B cell (primary cell): ENCODE measurements around the gene TYSND1. TPM values are rescaled to one million over a fixed set of nuclear protein-coding genes. Genes with fewer than 3 reads are reported as not detected.

Experiments
- ATAC-seq: fragments of 200-7000 bp; cut with Tn5 transposase; one replicate; pipeline ENCODE4 v1.10.0; 2021; ENCODE audit warnings: low read depth, mild to moderate bottlenecking, moderate number of reproducible peaks, moderate library complexity
- CTCF ChIA-PET: fragments of 350-600 bp; sonication (Branson Sonifier 250); formaldehyde crosslinking; loops from one replicate; lab custom pipeline; 2021; ENCODE audit warnings: antibody characterized with exemption, inconsistent platforms; lab: Charles Lee
- POLR2A ChIA-PET: fragments of 350-600 bp; sonication (Branson Sonifier 250); formaldehyde crosslinking; loops from one replicate; lab custom pipeline; 2021; ENCODE audit warnings: antibody characterized with exemption; lab: Charles Lee
- DNase-seq: peaks from one replicate; pipeline ENCODE4 v3.0.0; 2013
- H2AFZ ChIP-seq: 2 replicates; pipeline ENCODE4 v1.6.1; 2012; ENCODE audit warnings: mild to moderate bottlenecking, low read depth, low read length; ENCODE audit not compliant: insufficient read depth, poor library complexity, severe bottlenecking
- H3K27ac ChIP-seq, 2 donors: 1 replicate in 1 of 2; 2 replicates in 1 of 2; pipeline ENCODE4 v1.5.1; 2012 to 2013; ENCODE audit warnings: low read length in 2 of 2, mild to moderate bottlenecking in 2 of 2, moderate library complexity in 1 of 2
- H3K27me3 ChIP-seq, 4 experiments: fragments of 200-600 bp in 1 of 4; sonication (generic) in 1 of 4; replicated peaks in 1 of 4; 1 replicate in 2 of 4; 2 replicates in 2 of 4; pipeline versions ENCODE4 v1.6.1 to v1.7.0; 2013 to 2016; ENCODE audit warnings: low read length in 3 of 4, mild to moderate bottlenecking in 2 of 4, mixed read lengths in 1 of 4, moderate library complexity in 1 of 4; ENCODE audit not compliant: insufficient read depth in 4 of 4, control insufficient read depth in 3 of 4; ENCODE audit errors: control extremely low read depth in 1 of 4
- H3K36me3 ChIP-seq, 2 experiments: replicated peaks in 1 of 2; 1 replicate in 1 of 2; 2 replicates in 1 of 2; pipeline versions ENCODE4 v1.6.1 to v1.7.1; 2013; ENCODE audit warnings: low read length in 1 of 2; ENCODE audit not compliant: insufficient read depth in 2 of 2, control insufficient read depth in 1 of 2; ENCODE audit errors: control extremely low read depth in 1 of 2, extremely low read depth in 1 of 2
- H3K4me1 ChIP-seq, 2 donors: fragments of 200-600 bp in 1 of 2; sonication (generic) in 1 of 2; 1 replicate in 1 of 2; 2 replicates in 1 of 2; pipeline versions ENCODE4 v1.5.1 to v1.6.1; 2013 to 2017; ENCODE audit warnings: low read length in 2 of 2; ENCODE audit not compliant: control insufficient read depth in 2 of 2, insufficient read depth in 2 of 2
- H3K4me2 ChIP-seq: replicated peaks from 2 replicates; pipeline ENCODE3; 2012; ENCODE audit warnings: mild to moderate bottlenecking, low read depth, low read length; ENCODE audit not compliant: poor library complexity, severe bottlenecking
- H3K4me3 ChIP-seq, 5 experiments: fragments of 200-600 bp in 1 of 5; sonication (generic) in 1 of 5; 1 replicate in 3 of 5; 2 replicates in 2 of 5; pipeline versions ENCODE4 v1.5.1 to v1.7.0; 2011 to 2016; ENCODE audit warnings: low read length in 4 of 5, mild to moderate bottlenecking in 4 of 5, low read depth in 2 of 5, control low read depth in 1 of 5, moderate library complexity in 1 of 5; ENCODE audit not compliant: insufficient read depth in 1 of 5; ENCODE audit errors: control extremely low read depth in 1 of 5, extremely low read depth in 1 of 5
- H3K79me2 ChIP-seq: fragments of 200-600 bp; sonication (generic); one replicate; pipeline ENCODE4 v1.6.0; 2016; ENCODE audit warnings: low read length; ENCODE audit not compliant: control insufficient read depth, insufficient read depth
- H3K9ac ChIP-seq: fragments of 200-600 bp; sonication (generic); 2 replicates; pipeline ENCODE4 v1.6.1; 2017; ENCODE audit warnings: mild to moderate bottlenecking, low read length, moderate library complexity
- H3K9me3 ChIP-seq, 3 donors: one replicate each; pipeline versions ENCODE4 v1.6.1 to v1.7.1; 2013; ENCODE audit warnings: low read length in 2 of 3; ENCODE audit not compliant: control insufficient read depth in 2 of 3, insufficient read depth in 1 of 3; ENCODE audit errors: control extremely low read depth in 1 of 3
- H4K20me1 ChIP-seq: 2 replicates; pipeline ENCODE4 v1.6.0; 2012; ENCODE audit warnings: mild to moderate bottlenecking, low read length; ENCODE audit not compliant: insufficient read depth, control insufficient read depth, poor library complexity, severe bottlenecking
- H3K27ac Mint-ChIP-seq: one replicate; pipeline ENCODE4 v1.8.0; 2021; ENCODE audit warnings: mixed read lengths
- H3K27me3 Mint-ChIP-seq: one replicate; pipeline ENCODE4 v1.8.0; 2021; ENCODE audit warnings: mixed read lengths
- H3K4me1 Mint-ChIP-seq: one replicate; pipeline ENCODE4 v1.8.0; 2021; ENCODE audit warnings: mixed read lengths
- H3K4me3 Mint-ChIP-seq: one replicate; pipeline ENCODE4 v1.8.0; 2021; ENCODE audit warnings: mixed read lengths
- H3K9me3 Mint-ChIP-seq: one replicate; pipeline ENCODE4 v1.8.0; 2022; ENCODE audit warnings: mixed read lengths; ENCODE audit not compliant: insufficient read depth
- EZH2 ChIP-seq: IDR thresholded peaks from 2 replicates; pipeline ENCODE4 v1.6.1; 2012; ENCODE audit warnings: borderline replicate concordance, low read depth, mild to moderate bottlenecking, moderate library complexity, low read length; ENCODE audit not compliant: insufficient read depth, poor library complexity, severe bottlenecking
- WGBS: methylation state at CpG from one replicate; pipeline ENCODE4 v1.1.5; 2013; ENCODE audit warnings: missing lambda C conversion rate; ENCODE audit not compliant: insufficient coverage; 5-methylcytosine and 5-hydroxymethylcytosine counted together
- intact Hi-C: fragments of 100-400 bp; cut with micrococcal nuclease; formaldehyde crosslinking; loops from one replicate; pipeline ENCODE4 v1.10.0; 2022
- polyA plus RNA-seq: library from polyadenylated mRNA; depleted of rRNA; stranded (reverse); fragments of >200 nt; gene quantifications from 2 replicates; pipeline ENCODE4 v1.2.3, GENCODE V29; 2012
- total RNA-seq, 2 donors: library from RNA; stranded (reverse); fragments of 120-200 nt in 1 of 2; gene quantifications; 1 replicate in 1 of 2; 2 replicates in 1 of 2; pipeline versions ENCODE4 v1.2.3 to v1.2.4, GENCODE V29; 2013 to 2022
- TF ChIP-seq, protein P1 (sequence below): fragments of 200-600 bp; IDR thresholded peaks from one replicate; pipeline ENCODE4 v1.8.0; 2022; ENCODE audit warnings: antibody characterized with exemption, mild to moderate bottlenecking

The TYSND1 gene
- total and polyA plus RNA-seq, 2 donors (not counting 1 experiment from before 2014, with no cell fraction given) = 28.0 to 34.1 TPM

DNA sequence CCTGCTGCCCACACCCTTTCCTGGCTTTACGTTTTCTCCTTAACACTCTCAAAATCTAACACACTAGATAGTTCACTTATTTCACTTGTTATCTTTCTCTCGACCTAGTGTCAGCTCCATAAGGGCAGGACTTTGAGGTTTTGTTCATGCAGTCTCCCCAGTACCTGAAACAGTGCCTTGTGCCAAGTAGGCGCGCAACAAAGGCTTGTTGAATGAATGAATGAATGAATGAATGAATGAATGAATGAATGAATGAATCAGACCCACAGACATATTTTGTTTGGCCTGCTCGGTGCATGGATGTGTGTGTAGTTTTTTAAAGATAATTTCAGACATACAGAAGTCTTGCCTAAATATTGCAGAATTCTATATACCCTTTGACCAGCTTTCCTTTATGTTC, 6.2 kb downstream of the TYSND1 start:
- POLR2A ChIA-PET = no interaction called here
- 80% methylated on average over 3 of the region's 5 CpGs for WGBS
- no peak for DNase-seq

DNA sequence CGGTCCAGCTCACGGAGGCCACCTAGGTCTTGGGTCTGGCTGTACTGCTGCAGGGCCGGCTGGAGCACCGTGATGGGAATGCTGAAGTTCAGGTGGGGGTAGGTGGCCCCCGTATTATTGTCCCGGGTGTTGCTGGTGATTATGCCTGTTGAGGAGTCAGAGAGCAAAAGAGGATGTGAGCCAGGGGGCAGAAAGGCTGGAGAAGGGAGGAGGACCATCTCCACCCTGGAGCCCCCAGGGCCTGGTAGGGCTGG, 6.6 kb downstream of the TYSND1 start:
- 100% methylated on average over 2 of the region's 6 CpGs for WGBS
- no peaks in the 10 kb centered on the region for H3K27me3 ChIP-seq
- H3K27ac Mint-ChIP-seq = no peak overlapping the region
- CTCF ChIA-PET = interaction anchor here (2.2 kb wide), 1 partner anchor 23 kb away, joined by 8 read pairs; no protein-coding TSS in a partner anchor
- ATAC-seq (no peak), DNase-seq (no peak)
- H3K9ac ChIP-seq = no peak overlapping the region
- no peaks in the 10 kb centered on the region for H3K27me3 Mint-ChIP-seq
- H3K4me1 ChIP-seq = peaks cover 5 to 8% of the 10 kb centered on the region in 2 donors
- peaks cover 0 to 6% of the 10 kb centered on the region in 2 experiments for H3K36me3 ChIP-seq
- POLR2A ChIA-PET = no interaction called here
- no peak overlapping the region for H3K27ac ChIP-seq
- intact Hi-C loops = loop anchor here (10.0 kb wide), 3 partner anchors 215 to 1555 kb away; partner anchors contain the start of gene SGPL1
- H3K79me2 ChIP-seq = peaks cover 32% of the 10 kb centered on the region
- no peaks in the 10 kb centered on the region for H3K9me3 Mint-ChIP-seq
- TF ChIP-seq, protein P1, sequence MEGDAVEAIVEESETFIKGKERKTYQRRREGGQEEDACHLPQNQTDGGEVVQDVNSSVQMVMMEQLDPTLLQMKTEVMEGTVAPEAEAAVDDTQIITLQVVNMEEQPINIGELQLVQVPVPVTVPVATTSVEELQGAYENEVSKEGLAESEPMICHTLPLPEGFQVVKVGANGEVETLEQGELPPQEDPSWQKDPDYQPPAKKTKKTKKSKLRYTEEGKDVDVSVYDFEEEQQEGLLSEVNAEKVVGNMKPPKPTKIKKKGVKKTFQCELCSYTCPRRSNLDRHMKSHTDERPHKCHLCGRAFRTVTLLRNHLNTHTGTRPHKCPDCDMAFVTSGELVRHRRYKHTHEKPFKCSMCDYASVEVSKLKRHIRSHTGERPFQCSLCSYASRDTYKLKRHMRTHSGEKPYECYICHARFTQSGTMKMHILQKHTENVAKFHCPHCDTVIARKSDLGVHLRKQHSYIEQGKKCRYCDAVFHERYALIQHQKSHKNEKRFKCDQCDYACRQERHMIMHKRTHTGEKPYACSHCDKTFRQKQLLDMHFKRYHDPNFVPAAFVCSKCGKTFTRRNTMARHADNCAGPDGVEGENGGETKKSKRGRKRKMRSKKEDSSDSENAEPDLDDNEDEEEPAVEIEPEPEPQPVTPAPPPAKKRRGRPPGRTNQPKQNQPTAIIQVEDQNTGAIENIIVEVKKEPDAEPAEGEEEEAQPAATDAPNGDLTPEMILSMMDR = no peak
- TF ChIP-seq EZH2 = no peak
- H2AFZ ChIP-seq = no peak overlapping the region
- no peak overlapping the region for H3K4me3 ChIP-seq
- H3K4me2 ChIP-seq = no peak overlapping the region
- H4K20me1 ChIP-seq = peaks cover 49% of the 10 kb centered on the region
- H3K9me3 ChIP-seq = no peaks in the 10 kb centered on the region
- H3K4me1 Mint-ChIP-seq = peaks cover 26% of the 10 kb centered on the region
- no peak overlapping the region for H3K4me3 Mint-ChIP-seq

More for the DNA sequence above, 6.2 kb downstream of the TYSND1 start:
- Histone ChIP-seq H3K36me3 (peaks cover 0 to 6% of the 10 kb centered on the region in 2 experiments), H3K9me3 (no peaks in the 10 kb centered on the region), H3K27ac (no peak overlapping the region), H3K4me2 (no peak overlapping the region), H3K9ac (no peak overlapping the region), H4K20me1 (peaks cover 53% of the 10 kb centered on the region), H3K79me2 (peaks cover 35% of the 10 kb centered on the region), H3K4me1 (peaks cover 9 to 12% of the 10 kb centered on the region in 2 donors), H2AFZ (no peak overlapping the region), H3K4me3 (no peak overlapping the region), H3K27me3 (no peaks in the 10 kb centered on the region)
- Mint-ChIP-seq H3K27me3 (no peaks in the 10 kb centered on the region), H3K27ac (no peak overlapping the region), H3K4me1 (peaks cover 29% of the 10 kb centered on the region), H3K4me3 (no peak overlapping the region), H3K9me3 (no peaks in the 10 kb centered on the region)
- CTCF ChIA-PET = interaction anchor here (2.2 kb wide), 1 partner anchor 24 kb away, joined by 8 read pairs; no protein-coding TSS in a partner anchor
- ATAC-seq = no peak
- TF ChIP-seq, protein P1 = no peak
- TF ChIP-seq EZH2 = no peak
- intact Hi-C loops = loop anchor here (10.0 kb wide), 3 partner anchors 215 to 1555 kb away; partner anchors contain the start of gene SGPL1
